LoVo (cell line): ENCODE results near the gene RUNX2.
"Not testable (repeated sequence)": the region's sequence is repeated elsewhere in the genome, so short reads cannot be mapped to it uniquely, and the experiment has no call there.

Source experiments
- DNase-seq: peaks from one replicate; pipeline ENCODE4 v3.0.0-alpha.2; 2016; ENCODE audit warnings: low spot score

The RUNX2 gene

DNA sequence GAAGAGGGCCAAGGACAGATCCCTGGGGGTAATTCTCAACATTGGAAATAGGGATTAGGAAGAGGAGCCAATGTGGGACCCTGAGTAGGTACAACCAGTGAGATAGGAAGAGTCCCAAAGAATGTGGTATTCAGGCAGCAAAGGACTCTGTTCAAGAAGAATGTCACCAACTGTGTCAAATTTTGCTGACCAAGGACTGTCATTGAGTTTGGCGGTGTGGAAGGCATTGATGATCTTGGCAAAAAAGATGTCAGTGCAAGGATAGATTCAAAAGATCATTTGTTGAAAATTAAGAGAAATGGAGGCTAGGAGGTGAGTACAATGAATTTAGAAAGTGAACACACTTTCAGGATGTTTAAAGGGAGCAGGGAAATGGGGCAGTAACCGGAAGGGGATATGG lies 132.0 kb downstream of the RUNX2 start:
- DNase-seq: no peak

- no peak for DNase-seq
Measured at GRCh38 chr6:45461486-45461885, 133.4 kb downstream of the RUNX2 start.

DNA sequence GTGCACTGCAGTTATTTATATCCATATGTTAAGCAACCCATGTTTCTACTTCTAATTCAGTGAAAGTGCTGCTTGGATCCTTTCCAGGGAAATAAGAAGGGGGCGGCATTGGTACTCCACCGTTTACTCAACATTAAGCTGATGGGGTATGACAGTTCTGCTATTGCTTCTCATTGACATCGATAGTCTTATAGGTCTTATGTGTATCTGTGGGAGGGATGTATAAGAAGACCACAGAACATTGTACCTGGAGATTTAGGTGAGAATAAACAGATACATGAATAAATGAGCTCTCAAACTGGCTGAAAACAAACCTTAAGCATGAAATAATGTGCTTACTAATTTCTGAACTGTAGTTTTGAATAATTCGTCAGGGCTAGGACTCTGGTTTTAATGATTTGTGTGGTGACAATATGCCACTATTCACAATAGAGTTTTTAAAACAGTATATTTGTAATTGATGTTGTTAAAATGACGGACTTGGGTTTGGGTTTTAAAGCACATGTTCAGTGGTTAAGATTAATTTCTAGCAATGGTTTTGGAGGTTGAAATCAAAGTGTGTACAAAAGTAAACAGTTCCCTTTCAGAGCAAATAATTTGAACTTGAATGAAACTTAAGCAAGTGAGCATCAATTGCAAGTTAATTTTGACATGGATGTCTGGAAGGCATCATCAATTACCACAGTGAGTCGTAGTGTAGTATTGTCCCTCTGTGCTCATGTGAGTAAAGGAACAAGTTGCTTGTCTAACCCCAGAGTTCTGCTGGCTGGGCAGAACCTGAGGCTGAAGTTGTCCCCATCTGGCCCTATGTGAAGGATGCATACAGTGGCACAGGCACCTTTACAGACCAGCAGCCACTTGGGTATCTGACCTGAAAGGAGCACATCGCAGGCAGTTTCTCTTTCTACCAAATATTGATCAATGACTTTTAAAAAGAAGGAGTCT lies 134.3 kb downstream of the RUNX2 start:
- DNase-seq: no peak

DNA sequence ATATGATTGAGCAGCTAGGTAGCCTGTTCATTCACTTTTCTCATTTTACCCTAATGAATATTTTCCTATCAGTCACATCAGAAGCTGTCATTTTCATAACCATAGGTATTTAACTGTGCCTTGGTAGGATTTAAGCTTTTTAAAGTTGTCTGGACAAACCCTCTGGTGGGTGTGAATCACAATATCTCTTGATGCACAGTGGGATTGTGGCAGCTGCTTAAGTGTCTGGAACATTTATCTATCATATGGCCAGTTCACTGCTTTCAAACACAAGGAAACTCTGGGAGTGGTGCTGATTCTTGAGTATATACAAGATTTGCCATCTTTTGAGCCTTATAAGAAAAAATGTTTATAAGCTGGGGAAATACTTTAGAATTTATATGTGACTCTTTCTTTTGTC lies 136.6 kb downstream of the RUNX2 start:
- DNase-seq: no peak

- no peak for DNase-seq
Measured at GRCh38 chr6:45466686-45467085, 138.6 kb downstream of the RUNX2 start.

DNA sequence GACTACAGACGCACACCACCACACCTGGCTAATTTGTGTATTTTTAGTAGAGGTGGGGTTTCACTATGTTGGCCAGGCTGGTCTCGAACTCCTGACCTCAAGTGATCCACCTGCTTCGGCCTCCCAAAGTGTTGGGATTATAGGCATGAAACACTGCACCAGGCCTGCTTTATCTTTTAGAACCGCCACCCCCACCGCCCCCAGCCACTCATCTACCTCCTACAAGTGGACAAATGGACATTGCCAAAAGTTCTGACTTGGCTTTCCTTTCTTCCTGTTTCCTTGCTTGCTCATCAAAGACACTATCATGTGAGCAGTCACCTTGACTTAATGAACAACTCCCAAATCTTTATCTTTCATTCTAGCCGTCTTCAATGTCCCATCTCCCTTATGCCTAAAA lies 139.3 kb downstream of the RUNX2 start:
- DNase-seq: not testable (repeated sequence)

- DNase-seq: no peak
Measured at GRCh38 chr6:45467853-45468252, 139.7 kb downstream of the RUNX2 start.

- DNase-seq: no peak
Measured at GRCh38 chr6:45469663-45470062, 141.5 kb downstream of the RUNX2 start.

DNA sequence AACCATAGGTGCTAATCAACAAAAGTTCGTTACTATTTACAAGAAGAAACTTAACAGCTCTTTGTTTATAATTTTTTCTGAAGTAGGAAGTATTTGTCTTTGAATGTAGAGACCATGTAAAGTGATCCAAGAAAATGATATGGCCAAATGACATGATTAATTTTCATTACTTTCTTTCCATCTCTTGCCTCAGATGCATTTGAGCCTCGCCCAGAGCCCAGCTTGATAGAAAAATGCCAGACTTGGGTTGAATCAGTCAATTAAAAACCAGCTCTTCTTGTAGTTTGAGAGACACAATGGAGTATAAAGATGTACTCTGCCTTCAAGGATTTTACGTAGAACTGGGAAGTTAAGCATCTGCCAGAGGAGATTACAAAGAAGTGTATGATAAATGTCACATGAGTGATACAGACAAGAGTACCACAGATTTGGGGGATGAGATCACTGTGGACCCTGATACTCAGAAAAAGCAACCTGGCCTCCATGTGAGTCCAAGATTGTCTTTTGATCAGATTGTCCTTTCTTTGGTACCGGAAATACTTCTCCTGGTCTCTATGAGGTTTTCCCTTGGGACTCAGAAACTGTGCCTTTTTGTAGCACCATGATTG lies 142.1 kb downstream of the RUNX2 start:
- no peak for DNase-seq

DNA sequence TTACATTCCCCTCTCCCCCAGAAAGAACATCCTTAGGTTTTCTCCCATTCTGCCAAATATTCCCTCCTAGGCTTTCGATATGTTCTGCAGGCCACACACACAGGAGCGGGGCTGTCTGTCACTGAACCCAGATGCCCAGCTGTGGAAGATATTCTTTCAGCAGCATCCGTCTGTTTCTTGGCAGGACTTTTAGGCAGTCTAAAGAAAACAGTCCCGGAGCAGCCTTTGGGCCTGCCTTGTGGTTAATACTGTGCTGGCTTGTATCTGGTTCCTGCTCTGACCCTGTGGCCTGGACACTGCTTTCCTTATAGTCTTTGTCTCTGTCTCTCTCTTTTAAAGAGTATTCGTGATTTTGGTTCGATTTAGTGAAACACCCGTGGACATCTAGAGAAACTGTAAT lies 144.3 kb downstream of the RUNX2 start:
- no peak for DNase-seq

GRCh38 chr6:45473121-45473993 lies 145.2 kb downstream of the RUNX2 start:
- DNase-seq: no peak

GRCh38 chr6:45474376-45474775 lies 146.2 kb downstream of the RUNX2 start:
- DNase-seq: no peak

- DNase-seq: no peak
Measured at GRCh38 chr6:45476341-45476740, 148.2 kb downstream of the RUNX2 start.

GRCh38 chr6:45477278-45477677 lies 149.1 kb downstream of the RUNX2 start:
- no peak for DNase-seq

- DNase-seq: no peak
Measured at GRCh38 chr6:45477790-45478189, 149.7 kb downstream of the RUNX2 start.

- DNase-seq: peak; percentile 44
Measured at GRCh38 chr6:45478240-45478639, 150.1 kb downstream of the RUNX2 start.

- no peak for DNase-seq
Measured at GRCh38 chr6:45479834-45480751, 152.0 kb downstream of the RUNX2 start.

DNA sequence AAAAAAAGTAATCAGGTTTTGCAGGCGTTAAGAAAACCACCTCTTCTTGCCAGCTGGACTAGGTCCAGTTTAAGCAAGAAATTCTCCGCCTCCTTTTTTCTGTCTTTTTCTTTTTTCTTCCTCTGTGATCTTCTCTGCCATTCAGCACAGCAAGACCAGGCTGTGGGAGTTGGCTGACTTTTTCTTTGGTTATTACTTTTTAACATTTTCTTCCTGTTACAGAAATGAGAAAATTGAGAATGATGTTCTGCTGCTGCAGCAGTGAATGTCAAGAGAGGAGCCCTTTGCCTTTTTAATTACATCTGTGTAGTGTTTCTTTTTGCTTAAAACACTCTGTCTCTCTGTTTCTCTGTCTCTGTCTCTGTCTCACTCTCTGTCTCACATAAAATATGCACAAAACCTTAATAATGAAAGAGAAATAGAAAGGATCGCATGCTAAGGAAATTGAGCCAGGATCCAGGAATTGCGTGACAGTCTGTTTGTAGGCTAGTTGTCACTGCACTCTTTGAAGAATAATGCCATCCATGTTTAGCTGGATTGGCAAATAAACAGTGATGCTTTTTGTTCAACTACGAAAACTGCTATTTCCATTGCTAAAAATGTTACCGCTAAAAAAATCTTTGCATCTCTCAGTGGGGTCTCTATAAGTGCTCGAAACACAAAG lies 152.8 kb downstream of the RUNX2 start:
- DNase-seq: no peak

GRCh38 chr6:45483021-45483420 lies 154.9 kb downstream of the RUNX2 start:
- no peak for DNase-seq

DNA sequence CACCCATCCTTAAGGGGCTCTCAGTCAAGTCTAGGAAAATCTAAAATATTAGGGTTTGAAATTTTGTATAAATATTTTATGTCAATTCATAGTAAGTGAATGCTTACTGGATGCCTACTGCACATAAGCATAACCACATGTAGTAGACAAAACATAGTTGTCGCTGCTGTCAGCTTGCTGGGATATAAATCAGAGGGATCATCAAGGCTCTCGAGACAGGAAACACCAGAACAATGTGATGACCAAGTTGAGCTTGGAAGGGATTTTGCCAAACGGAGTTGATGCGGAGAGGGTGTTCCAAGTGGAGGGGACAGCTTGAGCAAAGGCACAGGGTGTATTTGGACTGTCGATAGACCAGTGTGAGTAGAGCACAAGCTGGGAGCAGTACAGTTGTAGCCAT lies 155.4 kb downstream of the RUNX2 start:
- DNase-seq: no peak

DNA sequence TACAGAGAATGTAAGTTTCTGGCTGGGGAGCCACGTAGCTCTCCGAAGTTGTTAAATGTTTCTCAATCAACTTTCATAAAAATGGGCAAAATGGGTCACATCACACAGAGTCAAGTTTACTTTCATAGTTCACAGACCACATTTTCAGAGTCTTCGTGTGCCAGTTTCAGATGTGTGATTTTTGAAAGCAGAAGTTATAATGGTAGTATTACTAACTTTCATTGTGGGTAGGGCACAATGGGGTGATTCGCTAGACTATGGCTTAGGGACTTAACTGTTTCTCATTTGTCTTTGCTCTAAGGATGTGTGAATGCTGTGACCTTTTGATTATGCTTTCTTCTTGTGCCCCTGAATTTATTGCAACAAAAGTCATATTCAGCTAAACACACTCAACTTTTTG lies 158.6 kb downstream of the RUNX2 start:
- DNase-seq: no peak
